SKM-1 (cell line): ENCODE measurements around the gene COL9A3.

Experiments
- DNase-seq: peaks from one replicate; lab custom pipeline; 2025; ENCODE audit not compliant: unreplicated experiment; lab: John Stamatoyannopoulos, UW

Gene COL9A3

GRCh38 chr20:62796699-62797491, 20.0 kb upstream of the COL9A3 start:
- DNase-seq, result no peak

GRCh38 chr20:62797671-62798532, 18.9 kb upstream of the COL9A3 start:
- no peak for DNase-seq

- no peak for DNase-seq
Observed at GRCh38 chr20:62799036-62799435, 17.8 kb upstream of the COL9A3 start.

GRCh38 chr20:62799459-62799858, 17.4 kb upstream of the COL9A3 start:
- DNase-seq, result no peak

- no peak for DNase-seq
Observed at GRCh38 chr20:62799873-62800272, 17.0 kb upstream of the COL9A3 start.

GRCh38 chr20:62800314-62801259, 16.3 kb upstream of the COL9A3 start:
- no peak for DNase-seq

GRCh38 chr20:62801284-62802010, 15.4 kb upstream of the COL9A3 start:
- no peak for DNase-seq

- DNase-seq, result no peak
Observed at GRCh38 chr20:62802026-62802712, 14.7 kb upstream of the COL9A3 start.

GRCh38 chr20:62804021-62804626, 12.7 kb upstream of the COL9A3 start:
- DNase-seq, result no peak

- DNase-seq, result no peak
Observed at GRCh38 chr20:62804627-62805154, 12.2 kb upstream of the COL9A3 start, which contains the start of gene OGFR. OGFR (plus strand) TSS chr20:62804835; CDS start chr20:62804860, 25 bp downstream.

GRCh38 chr20:62805155-62805710, 11.6 kb upstream of the COL9A3 start:
- no peak for DNase-seq

GRCh38 chr20:62805711-62806382, 11.0 kb upstream of the COL9A3 start:
- peak; percentile 57 for DNase-seq

- no peak for DNase-seq
Observed at GRCh38 chr20:62806383-62807050, 10.3 kb upstream of the COL9A3 start.

GRCh38 chr20:62807444-62808210, 9.2 kb upstream of the COL9A3 start:
- DNase-seq, result no peak

- peak; percentile 19 for DNase-seq
Observed at GRCh38 chr20:62808211-62808865, 8.5 kb upstream of the COL9A3 start.
